Gastrocnemius medialis (tissue), 4 donors: ENCODE results near the gene TRAPPC3. TPM values are rescaled to one million over a fixed set of nuclear protein-coding genes. Genes with fewer than 3 reads are reported as not detected.
"Not testable (repeated sequence)": the region's sequence is repeated elsewhere in the genome, so short reads cannot be mapped to it uniquely, and the experiment has no call there.

Experiments used
- ATAC-seq, 2 donors: fragments of 150-250 bp; one replicate each; pipeline ENCODE4 v1.9.1; 2016
- DNase-seq, 2 donors: peaks; one replicate each; pipeline ENCODE4 v3.0.0-alpha.2; 2019
- H3K27ac ChIP-seq, 4 donors: fragments of 200-600 bp; sonication (generic); 1 replicate in 1 of 4; 2 replicates in 3 of 4; pipeline ENCODE4 v1.5.1; 2016 to 2018; ENCODE audit warnings: mild to moderate bottlenecking in 2 of 4, moderate library complexity in 1 of 4
- H3K27me3 ChIP-seq, 3 donors: fragments of 200-600 bp; sonication (generic) in 2 of 3; 1 replicate in 1 of 3; 2 replicates in 2 of 3; pipeline versions ENCODE4 v1.5.1 to v1.6.0; 2016 to 2019; ENCODE audit warnings: mild to moderate bottlenecking in 1 of 3, moderate library complexity in 1 of 3
- H3K36me3 ChIP-seq, 2 donors: fragments of 200-600 bp; sonication (generic) in 1 of 2; one replicate each; pipeline ENCODE4 v1.5.1; 2017 to 2018
- H3K4me1 ChIP-seq, 2 donors: fragments of 200-600 bp; sonication (generic) in 1 of 2; one replicate each; pipeline ENCODE4 v1.5.1; 2016 to 2017; ENCODE audit warnings: mild to moderate bottlenecking in 2 of 2
- H3K4me3 ChIP-seq, 4 donors: fragments of 200-600 bp; sonication (generic) in 3 of 4; 1 replicate in 1 of 4; 2 replicates in 3 of 4; pipeline ENCODE4 v1.5.1; 2016 to 2019; ENCODE audit warnings: mild to moderate bottlenecking in 2 of 4
- H3K9me3 ChIP-seq, 3 donors: fragments of 200-600 bp; sonication (generic) in 2 of 3; 1 replicate in 1 of 3; 2 replicates in 2 of 3; pipeline ENCODE4 v1.5.1; 2016 to 2019
- POLR2A ChIP-seq, 2 donors: fragments of 450-650 bp; IDR thresholded peaks; one replicate each; pipeline ENCODE4 v1.6.1; 2017; ENCODE audit warnings: antibody characterized with exemption in 2 of 2, mild to moderate bottlenecking in 2 of 2, moderate library complexity in 2 of 2
- in situ Hi-C, 4 donors: fragments of 200-750 bp; cut with MboI; loops; one replicate each; pipeline versions ENCODE4 v1.15.0 to v1.8.0; 2017; ENCODE audit warnings: low sequenced_read_pairs in 4 of 4
- intact Hi-C: fragments of 100-400 bp; cut with DNase I; formaldehyde crosslinking; loops from one replicate; pipeline ENCODE4 v1.15.1; 2023; ENCODE audit warnings: low total_unique reads
- total RNA-seq, 4 donors: library from RNA; depleted of rRNA; stranded (reverse); fragments of >200 nt; gene quantifications; one replicate each; pipeline versions ENCODE4 v1.1.0 to v1.2.3, GENCODE V29; 2016
- TF ChIP-seq, protein P1 (sequence below), 5 experiments: fragments of 450-650 bp in 3 of 5; fragments of 200-600 bp in 2 of 5; sonication (generic) in 2 of 5; IDR thresholded peaks in 4 of 5; conservative IDR thresholded peaks in 1 of 5; 1 replicate in 4 of 5; 2 replicates in 1 of 5; pipeline ENCODE4 v1.5.1; 2016 to 2019; ENCODE audit warnings: antibody characterized with exemption in 5 of 5, mild to moderate bottlenecking in 3 of 5, moderate library complexity in 3 of 5

The TRAPPC3 gene
- total RNA-seq, 4 donors from 2014 or later, result 57.5 to 72.4 (median 63.5) TPM

DNA sequence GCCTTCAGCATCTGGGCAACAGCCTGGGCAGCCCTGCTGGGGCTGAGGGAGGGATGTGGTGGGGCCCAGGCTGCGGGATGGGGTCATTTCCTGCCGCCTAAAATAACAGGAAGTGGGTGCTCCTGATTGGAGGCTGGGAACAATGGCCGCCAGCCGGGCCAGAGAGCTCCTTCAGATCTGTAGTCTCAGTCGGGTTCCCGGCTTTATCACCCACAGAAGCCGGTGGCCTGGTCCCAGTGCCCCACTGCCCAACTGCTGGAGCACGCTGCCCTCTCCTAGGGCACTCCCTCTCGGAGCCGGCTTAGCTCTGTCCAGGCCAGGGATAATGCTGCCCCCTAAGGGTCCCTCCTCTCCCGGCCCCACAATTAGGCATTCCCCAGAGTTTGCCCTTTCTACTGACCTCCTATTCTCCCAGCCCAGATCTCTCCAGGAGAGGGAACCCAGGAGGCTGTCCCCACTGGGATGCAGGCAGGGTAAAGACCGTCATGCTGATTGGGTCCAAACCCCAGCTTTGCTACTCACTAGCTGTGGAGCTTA lies 11.7 kb upstream of the TRAPPC3 start:
- Histone ChIP-seq H3K4me1 (peaks cover 77 to 81% of the 10 kb centered on the region in 2 donors), H3K9me3 (no peaks in the 10 kb centered on the region), H3K27me3 (no peaks in the 10 kb centered on the region), H3K4me3 (peak overlapping the region; percentile 45 to 57 (median 51)), H3K36me3 (no peaks in the 10 kb centered on the region), H3K27ac (peak overlapping the region; percentile 96 to 100 (median 99))
- intact Hi-C loops, result no loop called here
- ATAC-seq (peak; percentile 18 to 22), DNase-seq (peak in 1 of 2 donors; percentile 52)
- TF ChIP-seq, protein P1, sequence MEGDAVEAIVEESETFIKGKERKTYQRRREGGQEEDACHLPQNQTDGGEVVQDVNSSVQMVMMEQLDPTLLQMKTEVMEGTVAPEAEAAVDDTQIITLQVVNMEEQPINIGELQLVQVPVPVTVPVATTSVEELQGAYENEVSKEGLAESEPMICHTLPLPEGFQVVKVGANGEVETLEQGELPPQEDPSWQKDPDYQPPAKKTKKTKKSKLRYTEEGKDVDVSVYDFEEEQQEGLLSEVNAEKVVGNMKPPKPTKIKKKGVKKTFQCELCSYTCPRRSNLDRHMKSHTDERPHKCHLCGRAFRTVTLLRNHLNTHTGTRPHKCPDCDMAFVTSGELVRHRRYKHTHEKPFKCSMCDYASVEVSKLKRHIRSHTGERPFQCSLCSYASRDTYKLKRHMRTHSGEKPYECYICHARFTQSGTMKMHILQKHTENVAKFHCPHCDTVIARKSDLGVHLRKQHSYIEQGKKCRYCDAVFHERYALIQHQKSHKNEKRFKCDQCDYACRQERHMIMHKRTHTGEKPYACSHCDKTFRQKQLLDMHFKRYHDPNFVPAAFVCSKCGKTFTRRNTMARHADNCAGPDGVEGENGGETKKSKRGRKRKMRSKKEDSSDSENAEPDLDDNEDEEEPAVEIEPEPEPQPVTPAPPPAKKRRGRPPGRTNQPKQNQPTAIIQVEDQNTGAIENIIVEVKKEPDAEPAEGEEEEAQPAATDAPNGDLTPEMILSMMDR (IDR thresholded peaks at IDR 0.05 in 4 of 5, conservative IDR thresholded peaks at IDR 0.05 in 1 of 5), result peak in 3 of 5 experiments; percentile 32 to 46 (median 32)
- peak in 1 of 2 donors; percentile 29 for TF ChIP-seq POLR2A (IDR thresholded peaks at IDR 0.05)
- in situ Hi-C loops, result no loop called here

DNA sequence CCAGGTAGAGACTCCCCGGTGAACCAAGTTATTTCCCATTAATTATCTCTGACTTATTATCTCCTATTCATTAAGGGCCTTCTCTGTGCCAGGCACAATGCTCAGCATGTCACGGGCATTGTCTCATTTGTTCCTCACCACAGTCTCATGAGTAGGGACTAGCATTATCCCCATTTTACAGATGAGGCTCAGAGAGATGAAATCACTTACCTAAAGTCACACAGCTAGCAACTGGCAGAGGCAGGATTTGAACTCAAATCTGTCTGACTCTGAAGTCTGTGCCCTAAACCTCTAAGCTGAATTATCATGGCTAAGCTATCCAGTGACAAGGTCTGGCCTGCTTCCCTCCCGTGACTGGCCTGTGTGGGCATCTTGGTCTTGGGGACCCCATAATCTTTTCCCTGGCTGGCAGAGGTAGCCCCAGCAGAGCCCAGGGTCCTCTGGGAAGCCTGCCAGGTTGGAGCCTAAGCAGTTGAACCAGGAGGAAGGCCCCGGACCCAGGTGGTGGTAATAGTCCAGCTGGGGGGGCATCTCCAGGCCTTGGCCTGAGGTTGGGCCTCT lies 11.2 kb upstream of the TRAPPC3 start:
- Histone ChIP-seq H3K9me3 (no peaks in the 10 kb centered on the region), H3K36me3 (no peaks in the 10 kb centered on the region), H3K4me3 (peak overlapping the region; percentile 45 to 57 (median 51)), H3K4me1 (peaks cover 72 to 76% of the 10 kb centered on the region in 2 donors), H3K27ac (peak overlapping the region; percentile 96 to 100 (median 99)), H3K27me3 (no peaks in the 10 kb centered on the region)
- intact Hi-C loops (no loop called here), in situ Hi-C loops (no loop called here)
- TF ChIP-seq, protein P1 (IDR thresholded peaks at IDR 0.05 in 4 of 5, conservative IDR thresholded peaks at IDR 0.05 in 1 of 5), result no peak
- no peak for DNase-seq
- no peak for ATAC-seq

DNA sequence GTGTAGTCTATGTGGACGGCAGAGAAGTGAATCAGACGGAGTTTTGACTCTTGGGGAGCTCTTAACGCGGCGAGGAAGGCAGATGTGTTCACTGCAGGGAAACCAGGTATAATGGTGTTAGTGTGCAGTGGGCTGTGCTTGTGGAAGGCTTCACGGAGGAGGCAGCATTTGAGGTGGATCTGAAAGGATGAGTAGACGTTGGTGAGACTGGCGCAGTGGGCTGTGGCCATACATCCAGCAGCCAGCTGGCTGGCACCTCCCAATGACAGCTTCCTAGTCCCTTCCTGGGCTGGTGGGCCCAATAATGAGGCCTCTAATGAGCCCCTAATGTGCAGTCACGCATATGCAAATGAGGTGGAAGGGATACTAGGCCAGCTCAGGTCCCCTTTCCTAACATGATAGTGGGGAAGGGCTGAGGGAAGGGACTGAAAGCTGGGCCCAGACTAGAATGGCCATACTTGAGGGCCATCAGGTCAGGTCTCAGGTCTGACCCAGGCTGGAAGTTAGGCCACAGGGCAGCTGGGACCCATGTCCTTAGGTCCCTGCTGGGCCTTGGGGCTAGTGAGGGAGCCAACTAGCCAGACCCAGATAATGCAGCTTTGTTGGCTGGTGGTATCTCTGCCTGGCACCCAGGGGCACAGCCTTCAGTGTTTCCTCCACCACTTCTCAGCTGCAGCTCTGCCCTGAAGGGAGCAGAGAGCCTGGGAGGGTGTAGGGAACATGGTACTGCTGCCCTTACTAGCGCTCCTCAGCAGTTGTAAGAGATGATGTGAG lies 10.5 kb upstream of the TRAPPC3 start:
- no peak for ATAC-seq
- H3K9me3 ChIP-seq, result no peaks in the 10 kb centered on the region
- intact Hi-C loops, result no loop called here
- H3K27ac ChIP-seq, result peak overlapping the region; percentile 96 to 100 (median 99)
- DNase-seq, result no peak
- peaks cover 70 to 77% of the 10 kb centered on the region in 2 donors for H3K4me1 ChIP-seq
- H3K36me3 ChIP-seq, result no peaks in the 10 kb centered on the region
- no peaks in the 10 kb centered on the region for H3K27me3 ChIP-seq
- peak overlapping the region in 2 of 4 donors; percentile 48 to 57 for H3K4me3 ChIP-seq
- TF ChIP-seq POLR2A (IDR thresholded peaks at IDR 0.05), result no peak
- TF ChIP-seq, protein P1 (IDR thresholded peaks at IDR 0.05 in 4 of 5, conservative IDR thresholded peaks at IDR 0.05 in 1 of 5), result no peak
- in situ Hi-C loops, result loop anchor here in 1 of 4 donors (10.0 kb wide), 1 partner anchor 125 kb away; no protein-coding TSS in a partner anchor

DNA sequence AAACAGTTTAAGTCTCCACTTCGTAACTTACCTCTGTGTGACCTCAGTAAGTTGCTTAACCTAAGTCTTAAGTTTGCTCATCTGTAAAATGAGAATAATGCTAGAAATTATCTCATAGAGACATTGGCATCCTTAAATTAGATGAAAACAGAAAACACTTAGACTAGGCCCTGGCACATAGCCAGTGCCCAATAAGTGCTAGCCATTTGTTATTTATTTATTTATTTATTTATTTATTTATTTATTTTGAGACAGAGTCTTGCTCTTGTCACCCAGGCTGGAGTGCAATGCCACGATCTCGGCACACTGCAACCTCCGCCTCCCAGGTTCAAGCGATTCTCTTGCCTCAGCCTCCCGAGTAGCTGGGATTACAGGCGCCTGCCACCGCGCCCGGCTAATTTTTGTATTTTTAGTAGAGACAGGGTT lies 9.6 kb upstream of the TRAPPC3 start:
- Histone ChIP-seq H3K4me3 (peak overlapping the region in 2 of 4 donors; percentile 3 to 97), H3K4me1 (peaks cover 68 to 71% of the 10 kb centered on the region in 2 donors), H3K27ac (peak overlapping the region; percentile 96 to 100 (median 99))
- intact Hi-C loops, H3K9me3 ChIP-seq, H3K27me3 ChIP-seq, H3K36me3 ChIP-seq, DNase-seq, ATAC-seq: not testable (repeated sequence)
- in situ Hi-C loops, result loop anchor here in 1 of 4 donors (10.0 kb wide), 1 partner anchor 126 kb away; no protein-coding TSS in a partner anchor
